Stimulated activated CD4-positive, alpha-beta T cell treated with anti-CD3 and anti-CD28 coated beads, Interleukin-2, amount 100 ng/mL, for 48 hours (primary cell): ENCODE data around the gene KLHL8.
A peak's percentile ranks its signal among the peaks of the same experiment; 100 is the strongest.
"Not testable (repeated sequence)": the region's sequence is repeated elsewhere in the genome, so short reads cannot be mapped to it uniquely, and the experiment has no call there.

Source experiments
- DNase-seq, 2 donors: peaks; one replicate each; pipeline ENCODE4 v3.0.0-alpha.2; 2020

Gene KLHL8

GRCh38 chr4:87225936-87226335 is 5.5 kb upstream of the KLHL8 start:
- DNase-seq, result no peak

- no peak for DNase-seq
Observed at GRCh38 chr4:87224141-87224923, 3.9 kb upstream of the KLHL8 start.

- peak; percentile 40 to 42 for DNase-seq
Observed at GRCh38 chr4:87219632-87220093, 755 bp downstream of the KLHL8 start.

- not testable (repeated sequence) for DNase-seq
Observed at GRCh38 chr4:87217235-87217763, 3.1 kb downstream of the KLHL8 start.

- no peak for DNase-seq
Observed at GRCh38 chr4:87216469-87216868, 3.9 kb downstream of the KLHL8 start.

GRCh38 chr4:87213421-87214075 is 6.9 kb downstream of the KLHL8 start:
- DNase-seq, result no peak

GRCh38 chr4:87211249-87211952 is 9.0 kb downstream of the KLHL8 start:
- no peak for DNase-seq

GRCh38 chr4:87209696-87210095 is 10.7 kb downstream of the KLHL8 start:
- no peak for DNase-seq

GRCh38 chr4:87209182-87209581 is 11.2 kb downstream of the KLHL8 start:
- no peak for DNase-seq

GRCh38 chr4:87204559-87204958 is 15.9 kb downstream of the KLHL8 start:
- DNase-seq, result no peak

GRCh38 chr4:87196927-87197326 is 23.5 kb downstream of the KLHL8 start:
- no peak for DNase-seq

- no peak for DNase-seq
Observed at GRCh38 chr4:87196146-87196545, 24.3 kb downstream of the KLHL8 start.

GRCh38 chr4:87193958-87194675 is 26.3 kb downstream of the KLHL8 start:
- no peak for DNase-seq

- no peak for DNase-seq
Observed at GRCh38 chr4:87192145-87192919, 28.1 kb downstream of the KLHL8 start.

GRCh38 chr4:87188932-87189331 is 31.5 kb downstream of the KLHL8 start:
- no peak for DNase-seq

- DNase-seq, result no peak
Observed at GRCh38 chr4:87188048-87188447, 32.4 kb downstream of the KLHL8 start.

GRCh38 chr4:87185146-87185870 is 35.1 kb downstream of the KLHL8 start:
- DNase-seq, result no peak

GRCh38 chr4:87180767-87181166 is 39.7 kb downstream of the KLHL8 start:
- DNase-seq, result no peak

- DNase-seq, result no peak
Observed at GRCh38 chr4:87179751-87180150, 40.7 kb downstream of the KLHL8 start.

- no peak for DNase-seq
Observed at GRCh38 chr4:87174672-87175071, 45.7 kb downstream of the KLHL8 start.

- DNase-seq, result no peak
Observed at GRCh38 chr4:87171944-87172343, 48.5 kb downstream of the KLHL8 start.
